HCT116 (cell line): ENCODE data around the gene CHST11.

Source experiments
- CTCF ChIP-seq, 3 experiments: fragments of 200-600 bp in 1 of 3; sonication (generic) in 1 of 3; IDR thresholded peaks in 2 of 3; conservative IDR thresholded peaks in 1 of 3; 2 replicates each; pipeline ENCODE4 v1.5.1; 2012 to 2017; ENCODE audit warnings: low read depth in 2 of 3, low read length in 2 of 3, antibody characterized with exemption in 1 of 3, borderline replicate concordance in 1 of 3, control low read depth in 1 of 3, mild to moderate bottlenecking in 1 of 3, mixed read lengths in 1 of 3, mixed run types in 1 of 3, moderate library complexity in 1 of 3; ENCODE audit not compliant: insufficient read depth in 1 of 3
- EZH2 ChIP-seq: fragments of 200-600 bp; sonication (generic); IDR thresholded peaks from 2 replicates; pipeline ENCODE4 v1.6.1; 2017; ENCODE audit warnings: antibody characterized with exemption, mixed run types
- EZH2phosphoT487 ChIP-seq: fragments of 200-600 bp; IDR thresholded peaks from 2 replicates; pipeline ENCODE4 v1.6.1; 2018; ENCODE audit warnings: antibody characterized with exemption, borderline replicate concordance
- POLR2A ChIP-seq: IDR thresholded peaks from 2 replicates; pipeline ENCODE4 v1.7.0; 2011; ENCODE audit warnings: borderline replicate concordance; ENCODE audit not compliant: insufficient read depth, insufficient read length; ENCODE audit errors: extremely low read depth
- POLR2AphosphoS5 ChIP-seq: IDR thresholded peaks from 2 replicates; pipeline ENCODE4 v1.6.1; 2011; ENCODE audit warnings: mild to moderate bottlenecking, low read depth, low read length, moderate library complexity
- YY1 ChIP-seq: IDR thresholded peaks from 2 replicates; pipeline ENCODE4 v1.6.1; 2011; ENCODE audit warnings: low read length, low read depth, moderate library complexity, mild to moderate bottlenecking; ENCODE audit not compliant: insufficient replicate concordance; ENCODE audit errors: extremely low read depth
- ZBTB33 ChIP-seq: IDR thresholded peaks from 2 replicates; pipeline ENCODE4 v1.6.1; 2011; ENCODE audit warnings: mild to moderate bottlenecking, low read length, moderate library complexity; ENCODE audit not compliant: insufficient replicate concordance; ENCODE audit errors: extremely low read depth
- ZNF274 ChIP-seq: fragments of 200-500 bp; sonication (Bioruptor generic); IDR thresholded peaks from 2 replicates; pipeline ENCODE4 v1.6.1; 2014; ENCODE audit warnings: mild to moderate bottlenecking, low read depth, low read length, inconsistent platforms

GRCh38 chr12:104495786-104496185 is 39.0 kb downstream of the CHST11 start:
- no peak for TF ChIP-seq YY1
- no peak for TF ChIP-seq CTCF (IDR thresholded peaks at IDR 0.05 in 2 of 3, conservative IDR thresholded peaks at IDR 0.05 in 1 of 3; ENCODE audit: borderline replicate concordance in 1 of 3, insufficient read depth in 1 of 3, low read depth in 2 of 3, low read length in 2 of 3)
- TF ChIP-seq ZBTB33, result no peak
- TF ChIP-seq POLR2AphosphoS5, result no peak
- no peak for TF ChIP-seq POLR2A
- no peak for TF ChIP-seq EZH2
- TF ChIP-seq EZH2phosphoT487, result no peak
- no peak for TF ChIP-seq ZNF274
